ENCODE data around the gene ZNF665. TPM values are rescaled to one million over a fixed set of nuclear protein-coding genes. Genes with fewer than 3 reads are reported as not detected.

The ZNF665 gene
- total RNA-seq, 1 donor from 2014 or later = 4.4 TPM

DNA sequence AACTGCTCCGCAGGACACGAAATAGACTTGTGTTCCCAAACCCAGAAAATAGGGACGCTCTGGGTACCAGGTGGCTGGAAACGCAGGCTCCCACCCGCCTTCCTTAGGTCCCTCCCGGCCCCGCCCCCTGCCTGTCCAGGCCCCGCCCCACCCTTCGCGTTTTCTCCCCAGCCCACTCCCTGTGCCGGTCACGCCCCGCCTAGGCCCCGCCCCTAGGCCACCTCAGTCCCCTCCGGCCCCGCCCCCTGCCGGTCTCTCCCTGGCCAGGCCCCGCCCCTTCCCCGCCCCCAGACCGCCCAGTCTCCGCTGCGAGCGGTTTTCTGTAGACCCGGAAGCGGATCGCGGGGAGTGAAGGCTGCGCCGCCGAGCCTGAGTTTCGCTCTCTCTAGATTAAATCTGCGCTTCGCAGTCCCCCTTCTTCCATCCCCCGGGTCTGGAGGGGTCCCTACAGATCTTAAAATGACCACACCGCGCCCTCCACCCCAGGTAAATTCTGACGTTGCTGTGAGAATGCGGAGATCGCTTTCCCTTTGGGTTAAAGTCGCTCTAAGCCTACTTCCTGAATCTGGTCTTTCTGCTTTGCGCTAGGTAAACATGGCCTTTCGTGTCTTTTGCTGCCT lies 3.7 kb upstream of the ZNF665 start:
- Histone ChIP-seq H3K4me2 (ENCODE audit: low read length) (peak overlapping the region; percentile 92), H3K79me2 (ENCODE audit: insufficient read depth, low read length) (no peaks in the 10 kb centered on the region), H3K36me3 (ENCODE audit: insufficient read depth, low read length) (no peaks in the 10 kb centered on the region), H4K20me1 (ENCODE audit: insufficient read depth, low read length) (no peaks in the 10 kb centered on the region), H3K4me3 (ENCODE audit: insufficient read depth, low read depth, low read length) (peak overlapping the region; percentile 96), H3K4me1 (ENCODE audit: insufficient read depth, low read length) (no peaks in the 10 kb centered on the region), H2AFZ (ENCODE audit: low read depth, low read length) (peak overlapping the region; percentile 99), H3K27ac (ENCODE audit: low read depth, low read length) (peak overlapping the region; percentile 33), H3K9ac (ENCODE audit: low read length) (peak overlapping the region; percentile 83), H3K9me3 (ENCODE audit: insufficient read depth, low read depth, low read length) (peaks cover 25% of the 10 kb centered on the region), H3K27me3 (ENCODE audit: insufficient read depth, low read length) (no peaks in the 10 kb centered on the region)
- Mint-ChIP-seq H3K4me1 (ENCODE audit: low read depth, unreplicated experiment) (peaks cover 3% of the 10 kb centered on the region), H3K27me3 (ENCODE audit: low read depth, unreplicated experiment) (no peaks in the 10 kb centered on the region), H3K4me3 (ENCODE audit: unreplicated experiment) (peak overlapping the region; percentile 89), H3K9me3 (ENCODE audit: unreplicated experiment) (peaks cover 68% of the 10 kb centered on the region), H3K36me3 (ENCODE audit: low read depth, unreplicated experiment) (peaks cover 32% of the 10 kb centered on the region), H3K27ac (ENCODE audit: unreplicated experiment) (peak overlapping the region; percentile 97)
- no peak for TF ChIP-seq EZH2 (IDR thresholded peaks at IDR 0.05; ENCODE audit: insufficient read depth, low read length)
- TF ChIP-seq, protein P1, sequence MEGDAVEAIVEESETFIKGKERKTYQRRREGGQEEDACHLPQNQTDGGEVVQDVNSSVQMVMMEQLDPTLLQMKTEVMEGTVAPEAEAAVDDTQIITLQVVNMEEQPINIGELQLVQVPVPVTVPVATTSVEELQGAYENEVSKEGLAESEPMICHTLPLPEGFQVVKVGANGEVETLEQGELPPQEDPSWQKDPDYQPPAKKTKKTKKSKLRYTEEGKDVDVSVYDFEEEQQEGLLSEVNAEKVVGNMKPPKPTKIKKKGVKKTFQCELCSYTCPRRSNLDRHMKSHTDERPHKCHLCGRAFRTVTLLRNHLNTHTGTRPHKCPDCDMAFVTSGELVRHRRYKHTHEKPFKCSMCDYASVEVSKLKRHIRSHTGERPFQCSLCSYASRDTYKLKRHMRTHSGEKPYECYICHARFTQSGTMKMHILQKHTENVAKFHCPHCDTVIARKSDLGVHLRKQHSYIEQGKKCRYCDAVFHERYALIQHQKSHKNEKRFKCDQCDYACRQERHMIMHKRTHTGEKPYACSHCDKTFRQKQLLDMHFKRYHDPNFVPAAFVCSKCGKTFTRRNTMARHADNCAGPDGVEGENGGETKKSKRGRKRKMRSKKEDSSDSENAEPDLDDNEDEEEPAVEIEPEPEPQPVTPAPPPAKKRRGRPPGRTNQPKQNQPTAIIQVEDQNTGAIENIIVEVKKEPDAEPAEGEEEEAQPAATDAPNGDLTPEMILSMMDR (IDR thresholded peaks at IDR 0.05; ENCODE audit: insufficient read depth, low read depth, low read length) = no peak
- FAIRE-seq = no peak
- DNase-seq (ENCODE audit: low read depth) = peak; percentile 67

DNA sequence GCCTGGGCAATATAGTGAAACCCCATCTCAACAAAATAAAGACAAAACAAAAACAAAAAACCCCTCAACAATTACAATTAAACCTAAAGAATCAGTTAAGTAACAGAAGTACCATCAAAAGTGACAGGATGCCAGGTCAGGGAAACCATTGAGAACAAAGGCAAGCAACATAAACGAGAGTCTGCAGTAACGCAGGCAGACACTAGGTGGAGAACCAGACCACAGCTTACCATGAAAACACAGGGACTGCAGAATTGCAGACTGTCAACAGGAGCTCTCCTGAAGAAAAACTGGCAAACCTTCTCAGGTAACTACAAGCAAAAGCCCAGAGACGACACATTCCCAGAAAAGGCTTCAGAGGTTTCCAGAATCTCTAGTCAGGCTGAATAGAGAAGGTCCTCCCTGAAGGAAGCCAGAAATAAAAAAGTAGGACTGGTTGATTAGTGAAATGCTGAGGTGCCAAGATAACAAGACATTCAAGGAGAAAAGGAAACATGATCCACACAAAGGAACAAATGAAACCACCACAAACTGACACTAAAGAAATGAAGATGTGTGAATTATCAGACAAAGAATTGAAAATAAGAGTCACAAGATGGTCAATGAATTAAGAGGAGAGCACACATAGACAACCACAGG lies 2.2 kb upstream of the ZNF665 start:
- Histone ChIP-seq H3K79me2 (ENCODE audit: insufficient read depth, low read length) (no peaks in the 10 kb centered on the region), H3K27me3 (ENCODE audit: insufficient read depth, low read length) (no peaks in the 10 kb centered on the region), H3K4me1 (ENCODE audit: insufficient read depth, low read length) (no peaks in the 10 kb centered on the region), H4K20me1 (ENCODE audit: insufficient read depth, low read length) (no peaks in the 10 kb centered on the region), H3K36me3 (ENCODE audit: insufficient read depth, low read length) (no peaks in the 10 kb centered on the region), H3K9me3 (ENCODE audit: insufficient read depth, low read depth, low read length) (peaks cover 25% of the 10 kb centered on the region), H3K27ac (ENCODE audit: low read depth, low read length) (no peak overlapping the region), H3K4me2 (ENCODE audit: low read length) (no peak overlapping the region), H3K4me3 (ENCODE audit: insufficient read depth, low read depth, low read length) (no peak overlapping the region), H2AFZ (ENCODE audit: low read depth, low read length) (no peak overlapping the region), H3K9ac (ENCODE audit: low read length) (no peak overlapping the region)
- no peak overlapping the region for H3K27ac Mint-ChIP-seq (ENCODE audit: unreplicated experiment)
- H3K36me3 Mint-ChIP-seq (ENCODE audit: low read depth, unreplicated experiment) = peaks cover 29% of the 10 kb centered on the region
- H3K27me3 Mint-ChIP-seq (ENCODE audit: low read depth, unreplicated experiment) = no peaks in the 10 kb centered on the region
- FAIRE-seq = peak; percentile 34
- peaks cover 67% of the 10 kb centered on the region for H3K9me3 Mint-ChIP-seq (ENCODE audit: unreplicated experiment)
- no peak for TF ChIP-seq EZH2 (IDR thresholded peaks at IDR 0.05; ENCODE audit: insufficient read depth, low read length)
- TF ChIP-seq, protein P1 (IDR thresholded peaks at IDR 0.05; ENCODE audit: insufficient read depth, low read depth, low read length) = peak; percentile 83
- DNase-seq (ENCODE audit: low read depth) = peak; percentile 64
- H3K4me3 Mint-ChIP-seq (ENCODE audit: unreplicated experiment) = no peak overlapping the region
- H3K4me1 Mint-ChIP-seq (ENCODE audit: low read depth, unreplicated experiment) = peaks cover 4% of the 10 kb centered on the region
